ENCODE results near the gene IL15RA.
"Not testable (repeated sequence)": the region's sequence is repeated elsewhere in the genome, so short reads cannot be mapped to it uniquely, and the experiment has no call there.

The IL15RA gene

GRCh38 chr10:5949009-5949759 is 28.2 kb downstream of the IL15RA start:
- DNase-seq = peak; percentile 9 to 23

GRCh38 chr10:5948208-5948585 is 29.1 kb downstream of the IL15RA start:
- DNase-seq = no peak

- no peak for DNase-seq
These were observed 29.7 kb downstream of the IL15RA start for GRCh38 chr10:5947471-5948207.

- DNase-seq = no peak
These were observed 30.6 kb downstream of the IL15RA start for GRCh38 chr10:5946786-5947185.

GRCh38 chr10:5946419-5946775 is 30.9 kb downstream of the IL15RA start:
- not testable (repeated sequence) for DNase-seq

- DNase-seq = no peak
These were observed 31.6 kb downstream of the IL15RA start for GRCh38 chr10:5945561-5946418.

GRCh38 chr10:5945190-5945509 is 32.2 kb downstream of the IL15RA start:
- DNase-seq = no peak

- no peak for DNase-seq
These were observed 32.8 kb downstream of the IL15RA start for GRCh38 chr10:5944389-5945189.

- DNase-seq = no peak
These were observed 33.8 kb downstream of the IL15RA start for GRCh38 chr10:5943536-5943935.

GRCh38 chr10:5942474-5942873 is 34.9 kb downstream of the IL15RA start:
- no peak for DNase-seq

GRCh38 chr10:5942001-5942400 is 35.3 kb downstream of the IL15RA start:
- DNase-seq = no peak

GRCh38 chr10:5941579-5941978 is 35.8 kb downstream of the IL15RA start:
- DNase-seq = no peak

- DNase-seq = no peak
These were observed 36.5 kb downstream of the IL15RA start for GRCh38 chr10:5940807-5941218.

GRCh38 chr10:5938291-5938690 is 39.1 kb downstream of the IL15RA start:
- no peak for DNase-seq

GRCh38 chr10:5937016-5937415 is 40.3 kb downstream of the IL15RA start:
- no peak for DNase-seq

- DNase-seq = no peak
These were observed 41.7 kb downstream of the IL15RA start for GRCh38 chr10:5935628-5936027.

GRCh38 chr10:5933909-5934546 is 43.3 kb downstream of the IL15RA start:
- DNase-seq = no peak

GRCh38 chr10:5932345-5932744 is 45.0 kb downstream of the IL15RA start:
- DNase-seq = no peak

GRCh38 chr10:5930272-5930671 is 47.1 kb downstream of the IL15RA start:
- no peak for DNase-seq

- no peak for DNase-seq
These were observed 47.9 kb downstream of the IL15RA start for GRCh38 chr10:5929442-5929841.

GRCh38 chr10:5927306-5927705 is 50.0 kb downstream of the IL15RA start:
- DNase-seq = no peak

- no peak for DNase-seq
These were observed 52.5 kb downstream of the IL15RA start for GRCh38 chr10:5924889-5925288.

All from stimulated activated CD4-positive, alpha-beta T cell treated with anti-CD3 and anti-CD28 coated beads, Interleukin-2, amount 100 ng/mL, for 48 hours (primary cell).